ENCODE measurements around the gene SMCHD1.
"Not testable (repeated sequence)": the region's sequence is repeated elsewhere in the genome, so short reads cannot be mapped to it uniquely, and the experiment has no call there.

The SMCHD1 gene

GRCh38 chr18:2723207-2723606, 67.7 kb downstream of the SMCHD1 start:
- DNase-seq: no peak

DNA sequence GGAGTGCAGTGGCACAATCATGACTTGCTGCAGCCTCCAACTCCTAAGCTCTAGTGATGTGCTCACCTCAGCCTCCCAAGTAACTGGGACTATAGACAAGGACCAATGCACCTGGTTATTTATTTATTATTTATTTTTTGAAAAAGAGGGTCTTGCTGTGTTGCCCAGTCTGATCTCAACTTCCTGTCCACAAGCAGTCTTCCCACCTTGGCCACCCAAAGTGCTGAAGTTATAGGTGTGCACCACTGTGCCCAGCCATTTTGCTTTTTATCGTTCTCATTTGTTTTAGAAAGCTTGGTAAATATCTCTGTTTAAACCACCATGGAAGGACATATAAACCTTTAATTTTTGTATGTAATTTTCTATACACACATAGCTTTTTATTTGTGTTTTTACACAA, 74.2 kb downstream of the SMCHD1 start:
- no peak for DNase-seq

- DNase-seq: no peak
Measured at GRCh38 chr18:2736823-2737222, 81.3 kb downstream of the SMCHD1 start.

DNA sequence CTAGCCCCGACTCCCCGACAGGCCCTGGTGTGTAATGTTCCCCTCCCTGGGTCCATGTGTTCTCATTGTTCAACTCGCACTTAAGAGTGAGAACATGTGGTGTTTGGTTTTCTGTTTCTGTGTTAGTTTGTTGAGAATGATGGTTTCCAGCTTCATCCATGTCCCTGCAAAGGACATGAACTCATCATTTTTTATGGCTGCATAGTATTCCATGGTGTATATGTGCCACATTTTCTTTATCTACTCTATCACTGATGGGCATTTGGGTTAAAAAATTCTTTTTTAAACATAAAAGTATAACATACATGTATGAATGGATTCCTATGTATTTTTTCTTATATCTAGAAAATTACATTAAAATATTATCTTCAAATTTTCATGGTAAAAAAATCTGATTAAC, 84.6 kb downstream of the SMCHD1 start:
- DNase-seq: not testable (repeated sequence)

DNA sequence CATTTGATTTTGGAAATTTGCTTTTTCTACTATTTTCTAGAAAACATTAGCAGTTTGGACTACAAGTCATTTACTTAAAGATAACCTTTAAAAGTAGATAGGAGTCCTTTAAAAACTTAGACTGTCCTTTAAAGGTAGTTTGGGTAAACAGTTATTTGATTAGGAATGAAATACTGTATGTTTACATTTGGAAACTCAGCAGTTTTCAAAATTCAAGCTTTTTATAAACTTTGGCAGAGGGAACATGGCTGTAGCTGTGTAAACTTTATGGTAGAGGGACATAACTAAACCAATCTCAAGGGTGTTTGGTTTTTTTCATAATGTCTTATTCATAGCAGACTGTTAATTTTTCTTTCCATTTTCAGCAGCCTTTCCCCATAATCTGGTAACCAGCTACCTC, 90.7 kb downstream of the SMCHD1 start:
- DNase-seq: no peak

DNA sequence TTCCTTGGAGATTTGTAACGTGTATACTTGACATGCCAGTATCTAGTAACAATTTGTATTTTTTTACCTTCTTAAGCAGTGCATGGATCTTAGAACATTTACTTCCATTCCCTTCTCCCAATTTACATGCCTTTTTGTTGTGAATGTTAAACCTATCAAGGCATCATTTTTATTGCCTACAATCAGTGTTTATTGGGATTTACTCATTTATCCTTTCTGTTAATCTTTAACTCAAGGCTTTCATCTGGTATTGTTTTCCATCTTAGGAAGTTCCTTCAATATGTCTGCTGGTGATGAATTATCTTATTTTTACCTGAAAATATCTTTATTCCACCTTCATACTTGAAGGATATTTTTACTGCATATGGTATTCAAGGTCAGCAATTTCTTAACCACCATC, 102.8 kb downstream of the SMCHD1 start:
- DNase-seq: no peak

- DNase-seq: no peak
Measured at GRCh38 chr18:2774669-2775068, 119.1 kb downstream of the SMCHD1 start.

DNA sequence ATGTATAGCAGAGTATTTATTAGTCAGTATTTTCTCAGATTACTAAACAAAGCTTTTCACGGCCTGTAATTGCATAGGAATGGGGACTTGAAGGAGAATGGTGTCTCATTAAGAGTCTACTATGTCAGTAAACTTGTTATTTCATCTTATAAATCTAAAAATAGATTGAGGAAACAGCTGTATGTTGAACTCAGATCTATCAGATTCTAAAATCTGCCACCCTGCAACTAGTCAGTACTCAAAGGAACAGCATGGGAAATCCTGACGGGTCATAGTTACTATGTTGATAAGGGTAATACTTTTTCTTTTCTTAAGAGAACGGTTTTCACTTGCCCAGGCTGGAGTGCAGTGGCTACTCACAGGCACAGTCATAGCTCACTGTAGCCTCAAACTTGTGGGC, 121.1 kb downstream of the SMCHD1 start:
- DNase-seq: no peak

GRCh38 chr18:2777241-2777640, 121.7 kb downstream of the SMCHD1 start:
- no peak for DNase-seq

- no peak for DNase-seq
Measured at GRCh38 chr18:2780750-2781149, 125.2 kb downstream of the SMCHD1 start.

GRCh38 chr18:2787225-2787624, 131.7 kb downstream of the SMCHD1 start:
- DNase-seq: no peak

GRCh38 chr18:2792395-2792794, 136.9 kb downstream of the SMCHD1 start:
- no peak for DNase-seq

DNA sequence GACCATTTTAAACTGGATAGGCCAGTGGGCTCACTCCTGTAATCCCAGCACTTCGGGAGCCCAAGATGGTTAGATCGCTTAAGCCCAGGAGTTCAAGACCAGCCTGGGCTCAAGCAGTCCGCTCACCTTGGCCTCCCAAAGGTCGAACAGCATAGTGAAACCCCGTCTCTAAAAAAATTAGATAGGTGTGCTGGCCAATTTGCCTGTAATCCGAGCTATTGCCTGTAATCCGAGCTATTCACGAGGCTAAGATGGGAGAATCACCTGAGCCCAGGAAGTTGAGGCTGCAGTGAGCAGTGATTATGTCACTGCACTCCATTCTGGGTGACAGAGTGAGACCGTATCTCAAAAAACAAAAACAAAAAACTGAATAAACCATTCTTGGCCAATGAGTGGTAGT, 138.6 kb downstream of the SMCHD1 start:
- DNase-seq: peak; percentile 14

DNA sequence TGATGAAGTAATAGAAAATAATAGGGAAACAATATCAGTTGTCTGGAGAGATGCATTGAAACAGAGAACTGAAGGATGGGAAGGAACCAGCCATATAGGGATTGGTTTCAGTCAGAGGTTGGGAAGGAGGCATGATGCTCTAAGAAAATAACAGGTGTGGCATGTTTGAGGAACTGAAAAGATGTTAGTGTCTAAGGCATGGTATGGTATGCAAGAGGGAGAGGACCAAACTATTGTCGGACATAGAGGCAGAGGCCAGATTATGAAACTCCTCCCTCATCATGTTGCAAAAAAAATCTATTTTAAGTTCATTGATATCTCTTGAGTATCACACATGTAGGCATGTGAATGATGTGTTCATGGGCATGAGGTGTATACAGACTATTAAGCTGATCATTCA, 142.4 kb downstream of the SMCHD1 start:
- no peak for DNase-seq

GRCh38 chr18:2799369-2799768, 143.8 kb downstream of the SMCHD1 start:
- no peak for DNase-seq

DNA sequence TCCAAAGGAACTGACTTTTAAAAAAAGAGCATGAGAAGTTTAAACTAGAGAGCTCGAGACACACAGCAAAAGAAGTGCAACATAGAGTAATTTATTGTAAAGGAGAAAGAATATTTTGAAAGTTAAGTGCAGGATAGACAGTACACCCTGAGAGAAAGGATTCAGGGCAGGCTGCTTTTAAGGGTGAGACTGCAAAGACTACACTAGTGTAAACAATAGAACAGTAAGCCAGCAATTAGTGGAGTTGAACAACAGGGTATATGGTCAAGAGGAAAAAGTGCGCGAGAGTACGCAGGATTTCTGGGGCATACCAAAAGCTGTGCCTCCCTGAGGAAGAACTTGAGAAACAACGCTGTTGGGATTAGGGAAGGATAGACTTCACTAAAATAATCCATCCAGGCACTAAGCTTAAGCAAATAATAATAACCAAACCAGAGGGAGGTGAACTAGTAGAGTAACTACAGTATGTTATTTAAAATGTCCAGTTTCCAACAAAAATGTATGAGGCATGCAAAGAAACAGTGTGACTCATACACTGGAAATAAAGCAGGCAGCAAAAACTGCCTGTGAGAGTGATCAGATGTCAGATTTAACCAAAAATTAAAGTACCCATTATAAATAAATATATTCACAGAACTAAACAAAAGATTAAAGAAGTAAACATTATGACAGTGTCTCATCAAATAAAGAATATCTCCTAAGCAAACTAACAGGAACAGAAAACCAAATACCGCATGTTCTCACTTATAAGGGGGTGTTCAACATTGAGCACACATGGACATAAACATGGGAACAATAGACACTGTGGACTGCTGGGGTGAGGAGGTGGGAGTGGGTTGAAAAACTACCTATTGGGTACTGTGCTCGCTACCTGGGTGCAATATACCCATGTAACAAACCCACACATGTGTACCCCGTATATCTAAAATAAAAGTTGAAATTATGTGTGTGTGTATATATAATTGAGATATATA, 150.7 kb downstream of the SMCHD1 start:
- DNase-seq: no peak

- DNase-seq: not testable (repeated sequence)
Measured at GRCh38 chr18:2808640-2809039, 153.1 kb downstream of the SMCHD1 start.

DNA sequence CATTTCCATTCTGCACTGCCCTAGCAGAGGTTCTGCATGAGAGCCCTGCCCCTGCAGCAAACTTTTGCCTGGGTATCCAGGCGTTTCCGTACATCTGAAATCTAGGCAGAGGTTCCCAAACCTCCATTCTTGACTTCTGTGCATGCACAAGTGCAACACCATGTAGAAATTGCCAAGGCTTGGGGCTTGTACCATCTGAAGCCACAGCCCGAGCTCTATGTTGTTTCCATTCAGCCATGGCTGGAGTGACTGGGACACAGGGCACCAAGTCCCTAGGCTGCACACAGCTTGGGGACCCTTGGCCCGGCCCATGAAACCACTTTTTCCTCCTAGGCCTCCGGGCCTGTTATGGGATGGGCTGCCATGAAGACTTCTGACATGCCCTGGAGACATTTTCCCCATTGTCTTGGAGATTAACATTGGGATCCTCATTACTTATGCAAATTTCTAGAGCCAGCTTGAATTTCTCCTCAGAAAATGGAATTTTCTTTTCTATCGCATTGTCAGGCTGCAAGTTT, 154.2 kb downstream of the SMCHD1 start:
- DNase-seq: not testable (repeated sequence)

DNA sequence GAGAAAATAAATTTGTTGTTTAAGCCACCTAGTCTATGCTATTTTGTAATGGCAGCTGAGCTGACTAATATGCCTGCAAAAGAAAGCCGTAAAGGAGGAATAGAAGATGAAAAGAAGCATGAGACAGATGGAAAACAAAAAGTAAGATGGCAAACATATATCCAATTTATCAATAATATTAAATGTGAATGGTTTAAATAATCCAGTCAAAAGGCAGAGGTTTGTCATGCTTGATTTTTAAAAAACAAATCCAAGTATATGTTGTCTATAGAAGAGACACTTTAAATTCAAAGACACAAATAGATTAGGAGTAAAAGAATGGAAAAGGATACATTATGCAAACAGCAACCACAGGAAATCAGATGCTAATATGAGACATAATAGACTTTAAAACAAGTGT, 155.9 kb downstream of the SMCHD1 start:
- no peak for DNase-seq

GRCh38 chr18:2814928-2815327, 159.4 kb downstream of the SMCHD1 start:
- no peak for DNase-seq

DNA sequence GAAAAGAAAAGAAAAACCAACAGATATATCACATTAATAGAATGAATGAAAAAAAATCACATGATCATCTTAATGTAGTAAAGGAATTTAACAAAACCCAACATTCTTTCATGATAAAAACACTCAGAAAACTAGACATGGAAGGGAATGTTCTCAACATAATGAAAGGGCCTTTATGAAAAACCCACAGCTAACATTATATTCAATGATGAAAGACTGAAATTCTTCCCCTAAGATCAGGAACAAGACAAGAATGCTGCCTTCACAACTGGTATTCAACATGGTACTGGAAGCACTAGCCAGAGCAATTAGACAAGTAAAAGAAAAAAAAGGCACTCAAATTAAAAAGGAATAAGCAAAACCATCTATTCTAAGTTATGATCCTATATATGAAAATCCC, 162.8 kb downstream of the SMCHD1 start:
- no peak for DNase-seq

GRCh38 chr18:2821695-2822094, 166.2 kb downstream of the SMCHD1 start:
- no peak for DNase-seq

- DNase-seq: no peak
Measured at GRCh38 chr18:2822213-2822921, 166.8 kb downstream of the SMCHD1 start.

GRCh38 chr18:2823202-2823601, 167.7 kb downstream of the SMCHD1 start:
- DNase-seq: no peak

Measured in NCI-H510A treated with DMSO at 0.1 percent for 48 hours (cell line).